HepG2 (cell line): ENCODE measurements around the gene ERMP1. TPM values are rescaled to one million over a fixed set of nuclear protein-coding genes. Genes with fewer than 3 reads are reported as not detected.
A peak's percentile ranks its signal among the peaks of the same experiment; 100 is the strongest.

Experiments
- ATAC-seq: fragments of 200-7000 bp; cut with Tn5 transposase; 3 replicates; pipeline ENCODE4 v1.9.1; 2020; ENCODE audit warnings: mild to moderate bottlenecking, moderate library complexity
- BruUV-seq: library from RNA; stranded (reverse); fragments of 400-500 nt; replicated peaks from 2 replicates; lab custom pipeline; 2021; lab: Mats Ljungman, UMichigan
- CTCF ChIA-PET: fragments of 300-600 bp; formaldehyde crosslinking; extraction: SDS; loops from one replicate; lab custom pipeline; 2021; ENCODE audit warnings: low total read pairs, inconsistent platforms, low intra/inter-chr PET ratio; lab: Yijun Ruan, JAX
- POLR2A ChIA-PET: fragments of 350-600 bp; sonication (Branson Sonifier 250); formaldehyde crosslinking; loops from one replicate; lab custom pipeline; 2020; ENCODE audit warnings: antibody characterized with exemption, inconsistent platforms; lab: Yijun Ruan, JAX
- DNase-seq: peaks from one replicate; pipeline ENCODE4 v3.0.0-alpha.2; 2015; ENCODE audit warnings: low spot score
- FAIRE-seq: peaks from 3 replicates; lab custom pipeline; 2011; peaks lifted over from hg19 to GRCh38; lab: Jason Lieb, UNC
- H2AFZ ChIP-seq: one replicate; pipeline ENCODE4 v1.6.1; 2011; ENCODE audit warnings: low read length, inconsistent platforms
- H3K27ac ChIP-seq: fragments of 300-600 bp; 3 replicates; pipeline ENCODE4 v1.8.0; 2011; ENCODE audit warnings: mixed run types, mild to moderate bottlenecking, mixed read lengths, low read length, inconsistent platforms; ENCODE audit not compliant: insufficient read depth; ENCODE audit errors: extremely low read length
- H3K27me3 ChIP-seq, 2 experiments: fragments of 200-600 bp in 1 of 2; 2 replicates in 1 of 2; 3 replicates in 1 of 2; pipeline versions ENCODE4 v1.6.0 to v1.8.0; 2011; ENCODE audit warnings: low read length in 2 of 2, mild to moderate bottlenecking in 2 of 2, moderate library complexity in 2 of 2, inconsistent platforms in 1 of 2; ENCODE audit not compliant: insufficient read depth in 2 of 2, control insufficient read depth in 1 of 2
- H3K36me3 ChIP-seq, 2 experiments: fragments of 200-600 bp in 1 of 2; replicated peaks in 1 of 2; 2 replicates in 1 of 2; 3 replicates in 1 of 2; pipeline versions ENCODE4 v1.5.1 to v1.8.0; 2011; ENCODE audit warnings: low read length in 2 of 2, inconsistent platforms in 1 of 2; ENCODE audit not compliant: insufficient read depth in 2 of 2, control insufficient read depth in 1 of 2
- H3K4me1 ChIP-seq: 2 replicates; pipeline ENCODE4 v1.5.1; 2012; ENCODE audit warnings: low read length, inconsistent platforms; ENCODE audit not compliant: insufficient read depth
- H3K4me2 ChIP-seq: 2 replicates; pipeline ENCODE4 v1.6.0; 2011; ENCODE audit warnings: low read depth, low read length, inconsistent platforms
- H3K4me3 ChIP-seq, 3 experiments: fragments of 200-600 bp in 1 of 3; sonication (generic), shearing (Covaris generic) in 1 of 3; replicated peaks in 1 of 3; 2 replicates each; pipeline ENCODE4 v1.5.1; 2011 to 2016; ENCODE audit warnings: low read length in 3 of 3, inconsistent platforms in 2 of 3, low read depth in 2 of 3, mild to moderate bottlenecking in 2 of 3, control low read depth in 1 of 3, mixed read lengths in 1 of 3; ENCODE audit not compliant: insufficient read depth in 1 of 3
- H3K79me2 ChIP-seq: one replicate; pipeline ENCODE4 v1.6.1; 2011; ENCODE audit warnings: low read length, inconsistent platforms; ENCODE audit not compliant: insufficient read depth
- H3K9ac ChIP-seq: 2 replicates; pipeline ENCODE4 v1.6.0; 2011; ENCODE audit warnings: mild to moderate bottlenecking, low read depth, low read length, inconsistent platforms; ENCODE audit not compliant: insufficient read depth
- H3K9me3 ChIP-seq: 2 replicates; pipeline ENCODE4 v1.5.1; 2012; ENCODE audit warnings: mild to moderate bottlenecking, low read length
- H4K20me1 ChIP-seq: 2 replicates; pipeline ENCODE4 v1.6.0; 2011; ENCODE audit warnings: inconsistent platforms, mild to moderate bottlenecking, low read length, moderate library complexity; ENCODE audit not compliant: insufficient read depth
- ATF3 ChIP-seq: sonication (generic); formaldehyde crosslinking; IDR thresholded peaks from 2 replicates; pipeline ENCODE4 v1.4.0; 2020; ENCODE audit warnings: missing genetic modification reagents
- ATM ChIP-seq: fragments of 450-650 bp; IDR thresholded peaks from 2 replicates; pipeline ENCODE4 v1.7.1; 2017; ENCODE audit warnings: mild to moderate bottlenecking, borderline replicate concordance
- DBP ChIP-seq: sonication (generic); formaldehyde crosslinking; IDR thresholded peaks from 2 replicates; pipeline ENCODE4 v1.4.0; 2020; ENCODE audit warnings: missing genetic modification reagents; ENCODE audit errors: not compliant biosample characterization
- IKZF1 ChIP-seq: fragments of 450-650 bp; IDR thresholded peaks from 2 replicates; pipeline ENCODE4 v1.7.1; 2016
- SPEN ChIP-seq: sonication (generic); formaldehyde crosslinking; IDR thresholded peaks from 2 replicates; pipeline ENCODE4 v1.5.1; 2020; ENCODE audit warnings: low read depth, mild to moderate bottlenecking, missing genetic modification reagents
- ZNF460 ChIP-seq: sonication (generic); formaldehyde crosslinking; IDR thresholded peaks from 2 replicates; pipeline ENCODE4 v1.5.1; 2020; ENCODE audit warnings: missing genetic modification reagents, mild to moderate bottlenecking, borderline replicate concordance
- ZNF629 ChIP-seq: sonication (generic); formaldehyde crosslinking; conservative IDR thresholded peaks from 2 replicates; pipeline ENCODE4 v1.5.0; 2020; ENCODE audit warnings: missing genetic modification reagents
- ZNF652 ChIP-seq: IDR thresholded peaks from 2 replicates; pipeline ENCODE4 v1.6.1; 2016; ENCODE audit warnings: low read depth, borderline replicate concordance
- ZSCAN30 ChIP-seq: sonication (generic); formaldehyde crosslinking; IDR thresholded peaks from 2 replicates; pipeline ENCODE4 v1.5.0; 2020; ENCODE audit warnings: mild to moderate bottlenecking, missing genetic modification reagents
- WGBS: methylation state at CpG from one replicate; pipeline ENCODE4 v1.1.6; 2017; ENCODE audit warnings: low lambda C conversion rate; 5-methylcytosine and 5-hydroxymethylcytosine counted together
- in situ Hi-C: cut with HindIII; loops from 2 replicates; pipeline ENCODE4 v1.10.0; 2017; ENCODE audit warnings: low pct_unique_long_range_greater_than_20kb; ENCODE audit not compliant: extremely low pct_ligation_motif_present
- intact Hi-C: fragments of 100-400 bp; cut with micrococcal nuclease; formaldehyde crosslinking; loops from one replicate; pipeline ENCODE4 v1.10.0; 2022; ENCODE audit not compliant: unreplicated experiment
- polyA plus RNA-seq, 8 experiments: library from polyadenylated mRNA; depleted of rRNA in 3 of 8; stranded (reverse) in 7 of 8; unstranded in 1 of 8; fragments of >200 nt; fragmentation: Illumina TruSeq in 4 of 8; extraction: Trizol in 4 of 8; gene quantifications; 2 replicates each; pipeline versions ENCODE4 v1.2.1 to v1.2.3, GENCODE V29; 2011 to 2016; ENCODE audit warnings: low read depth in 4 of 8, missing spikeins in 1 of 8, mixed read lengths in 1 of 8; ENCODE audit not compliant: insufficient read depth in 1 of 8
- total RNA-seq, 5 experiments: library from RNA; depleted of rRNA; stranded (reverse); fragments of >200 nt; fragmentation: Illumina TruSeq; extraction: Trizol; gene quantifications; 2 replicates each; pipeline ENCODE4 v1.2.3, GENCODE V29; 2016; ENCODE audit warnings: low read depth in 1 of 5
- TF ChIP-seq, protein P1 (sequence below): sonication (generic); formaldehyde crosslinking; IDR thresholded peaks from 2 replicates; pipeline ENCODE4; 2020; ENCODE audit warnings: missing genetic modification reagents, mild to moderate bottlenecking, borderline replicate concordance
- TF ChIP-seq, protein P2 (sequence below): sonication (generic); formaldehyde crosslinking; IDR thresholded peaks from 2 replicates; pipeline ENCODE4 v1.9.0; 2021; ENCODE audit warnings: missing genetic modification reagents, borderline replicate concordance

The ERMP1 gene
- total and polyA plus RNA-seq, 2 of the 13 experiments (the other 11 are each of a cell fraction or from before 2014, with no cell fraction given) = 40.9 to 65.4 TPM

- Histone ChIP-seq H3K9ac (no peak overlapping the region), H3K27me3 (no peaks in the 10 kb centered on the region), H3K36me3 (no peaks in the 10 kb centered on the region), H3K4me2 (no peak overlapping the region), H3K79me2 (no peaks in the 10 kb centered on the region), H3K9me3 (no peaks in the 10 kb centered on the region), H3K4me3 (no peak overlapping the region), H2AFZ (no peak overlapping the region), H3K4me1 (peaks cover 35% of the 10 kb centered on the region), H4K20me1 (no peaks in the 10 kb centered on the region), H3K27ac (no peak overlapping the region)
- FAIRE-seq (no peak), ATAC-seq (no peak), DNase-seq (no peak)
- in situ Hi-C loops (no loop called here), intact Hi-C loops (no loop called here)
- 71% methylated on average over 3 of the region's 3 CpGs for WGBS
- ChIA-PET POLR2A (no interaction called here), CTCF (no interaction called here)
- TF ChIP-seq ZNF629 (CRISPR knock-in tag) (peak; percentile 75), DBP (no peak), IKZF1 (no peak), ATF3 (CRISPR knock-in tag) (no peak)
- no TSS peak for BruUV-seq
Observed at GRCh38 chr9:5866685-5867084, 33.8 kb upstream of the ERMP1 start.

- Histone ChIP-seq H3K79me2 (no peaks in the 10 kb centered on the region), H3K9ac (no peak overlapping the region), H3K4me1 (peaks cover 39% of the 10 kb centered on the region), H3K4me2 (no peak overlapping the region), H3K27ac (no peak overlapping the region), H2AFZ (no peak overlapping the region), H3K9me3 (no peaks in the 10 kb centered on the region), H4K20me1 (no peaks in the 10 kb centered on the region), H3K4me3 (no peak overlapping the region), H3K36me3 (no peaks in the 10 kb centered on the region), H3K27me3 (no peaks in the 10 kb centered on the region)
- BruUV-seq = no TSS peak
- intact Hi-C loops = no loop called here
- in situ Hi-C loops = no loop called here
- no peak for ATAC-seq
- WGBS = 71% methylated on average over 2 of the region's 2 CpGs
- ChIA-PET CTCF (no interaction called here), POLR2A (no interaction called here)
- no peak for FAIRE-seq
- DNase-seq = no peak
- TF ChIP-seq ZSCAN30 (CRISPR knock-in tag) (no peak), ATM (no peak), SPEN (CRISPR knock-in tag) (no peak), ZNF460 (no peak), ZNF652 (CRISPR knock-in tag) (no peak)
- TF ChIP-seq, protein P1, sequence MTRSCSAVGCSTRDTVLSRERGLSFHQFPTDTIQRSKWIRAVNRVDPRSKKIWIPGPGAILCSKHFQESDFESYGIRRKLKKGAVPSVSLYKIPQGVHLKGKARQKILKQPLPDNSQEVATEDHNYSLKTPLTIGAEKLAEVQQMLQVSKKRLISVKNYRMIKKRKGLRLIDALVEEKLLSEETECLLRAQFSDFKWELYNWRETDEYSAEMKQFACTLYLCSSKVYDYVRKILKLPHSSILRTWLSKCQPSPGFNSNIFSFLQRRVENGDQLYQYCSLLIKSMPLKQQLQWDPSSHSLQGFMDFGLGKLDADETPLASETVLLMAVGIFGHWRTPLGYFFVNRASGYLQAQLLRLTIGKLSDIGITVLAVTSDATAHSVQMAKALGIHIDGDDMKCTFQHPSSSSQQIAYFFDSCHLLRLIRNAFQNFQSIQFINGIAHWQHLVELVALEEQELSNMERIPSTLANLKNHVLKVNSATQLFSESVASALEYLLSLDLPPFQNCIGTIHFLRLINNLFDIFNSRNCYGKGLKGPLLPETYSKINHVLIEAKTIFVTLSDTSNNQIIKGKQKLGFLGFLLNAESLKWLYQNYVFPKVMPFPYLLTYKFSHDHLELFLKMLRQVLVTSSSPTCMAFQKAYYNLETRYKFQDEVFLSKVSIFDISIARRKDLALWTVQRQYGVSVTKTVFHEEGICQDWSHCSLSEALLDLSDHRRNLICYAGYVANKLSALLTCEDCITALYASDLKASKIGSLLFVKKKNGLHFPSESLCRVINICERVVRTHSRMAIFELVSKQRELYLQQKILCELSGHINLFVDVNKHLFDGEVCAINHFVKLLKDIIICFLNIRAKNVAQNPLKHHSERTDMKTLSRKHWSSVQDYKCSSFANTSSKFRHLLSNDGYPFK (CRISPR knock-in tag) = no peak
- TF ChIP-seq, protein P2, sequence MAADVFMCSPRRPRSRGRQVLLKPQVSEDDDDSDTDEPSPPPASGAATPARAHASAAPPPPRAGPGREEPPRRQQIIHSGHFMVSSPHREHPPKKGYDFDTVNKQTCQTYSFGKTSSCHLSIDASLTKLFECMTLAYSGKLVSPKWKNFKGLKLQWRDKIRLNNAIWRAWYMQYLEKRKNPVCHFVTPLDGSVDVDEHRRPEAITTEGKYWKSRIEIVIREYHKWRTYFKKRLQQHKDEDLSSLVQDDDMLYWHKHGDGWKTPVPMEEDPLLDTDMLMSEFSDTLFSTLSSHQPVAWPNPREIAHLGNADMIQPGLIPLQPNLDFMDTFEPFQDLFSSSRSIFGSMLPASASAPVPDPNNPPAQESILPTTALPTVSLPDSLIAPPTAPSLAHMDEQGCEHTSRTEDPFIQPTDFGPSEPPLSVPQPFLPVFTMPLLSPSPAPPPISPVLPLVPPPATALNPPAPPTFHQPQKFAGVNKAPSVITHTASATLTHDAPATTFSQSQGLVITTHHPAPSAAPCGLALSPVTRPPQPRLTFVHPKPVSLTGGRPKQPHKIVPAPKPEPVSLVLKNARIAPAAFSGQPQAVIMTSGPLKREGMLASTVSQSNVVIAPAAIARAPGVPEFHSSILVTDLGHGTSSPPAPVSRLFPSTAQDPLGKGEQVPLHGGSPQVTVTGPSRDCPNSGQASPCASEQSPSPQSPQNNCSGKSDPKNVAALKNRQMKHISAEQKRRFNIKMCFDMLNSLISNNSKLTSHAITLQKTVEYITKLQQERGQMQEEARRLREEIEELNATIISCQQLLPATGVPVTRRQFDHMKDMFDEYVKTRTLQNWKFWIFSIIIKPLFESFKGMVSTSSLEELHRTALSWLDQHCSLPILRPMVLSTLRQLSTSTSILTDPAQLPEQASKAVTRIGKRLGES (CRISPR knock-in tag) = no peak
Observed at GRCh38 chr9:5866272-5866671, 33.4 kb upstream of the ERMP1 start.
